ENCODE results near the gene DTHD1. TPM values are rescaled to one million over a fixed set of nuclear protein-coding genes. Genes with fewer than 3 reads are reported as not detected.

DTHD1 gene
- total RNA-seq, 1 donor from 2014 or later = not detected

- H2AFZ ChIP-seq (ENCODE audit: low read depth, low read length) = no peak overlapping the region
- no peak overlapping the region for H3K4me3 ChIP-seq (ENCODE audit: insufficient read depth, low read depth, low read length)
- Mint-ChIP-seq H3K27me3 (ENCODE audit: low read depth, unreplicated experiment) (no peaks in the 10 kb centered on the region), H3K9me3 (ENCODE audit: unreplicated experiment) (no peaks in the 10 kb centered on the region), H3K27ac (ENCODE audit: unreplicated experiment) (no peak overlapping the region), H3K4me3 (ENCODE audit: unreplicated experiment) (no peak overlapping the region), H3K4me1 (ENCODE audit: low read depth, unreplicated experiment) (no peaks in the 10 kb centered on the region), H3K36me3 (ENCODE audit: low read depth, unreplicated experiment) (no peaks in the 10 kb centered on the region)
- H3K36me3 ChIP-seq (ENCODE audit: insufficient read depth, low read length) = no peaks in the 10 kb centered on the region
- no peaks in the 10 kb centered on the region for H3K27me3 ChIP-seq (ENCODE audit: insufficient read depth, low read length)
- H3K9ac ChIP-seq (ENCODE audit: low read length) = no peak overlapping the region
- no peaks in the 10 kb centered on the region for H4K20me1 ChIP-seq (ENCODE audit: insufficient read depth, low read length)
- H3K4me2 ChIP-seq (ENCODE audit: low read length) = no peak overlapping the region
- no peak overlapping the region for H3K27ac ChIP-seq (ENCODE audit: low read depth, low read length)
- no peak for DNase-seq (ENCODE audit: low read depth)
- no peaks in the 10 kb centered on the region for H3K4me1 ChIP-seq (ENCODE audit: insufficient read depth, low read length)
- no peaks in the 10 kb centered on the region for H3K9me3 ChIP-seq (ENCODE audit: insufficient read depth, low read depth, low read length)
- TF ChIP-seq EZH2 (IDR thresholded peaks at IDR 0.05; ENCODE audit: insufficient read depth, low read length) = no peak
- no peak for TF ChIP-seq CTCF (IDR thresholded peaks at IDR 0.05; ENCODE audit: insufficient read depth, low read depth, low read length)
- FAIRE-seq = no peak
- no peaks in the 10 kb centered on the region for H3K79me2 ChIP-seq (ENCODE audit: insufficient read depth, low read length)
Measured at GRCh38 chr4:36313301-36313700, 31.9 kb downstream of the DTHD1 start.

DNA sequence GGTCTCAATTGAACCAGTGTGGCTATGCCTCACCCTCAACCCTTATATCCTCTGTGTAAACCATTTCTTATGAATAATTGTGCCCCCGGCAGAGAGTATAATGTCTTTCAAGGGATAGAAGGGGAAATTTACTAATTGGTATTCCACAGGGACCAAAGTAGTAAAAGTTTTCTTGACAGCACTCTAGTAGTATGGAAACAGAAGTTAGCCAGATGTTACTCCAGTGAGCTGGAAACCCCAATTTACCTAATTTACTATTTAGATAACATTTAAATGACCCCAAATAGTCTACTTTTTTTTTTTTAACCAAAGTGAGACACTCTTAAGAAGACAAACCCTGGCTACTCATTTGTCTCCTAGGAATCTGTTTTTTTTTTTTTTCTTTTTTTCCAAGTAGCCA lies 32.3 kb downstream of the DTHD1 start:
- FAIRE-seq (no peak), DNase-seq (ENCODE audit: low read depth) (no peak)
- Histone ChIP-seq H3K79me2 (ENCODE audit: insufficient read depth, low read length) (no peaks in the 10 kb centered on the region), H3K4me1 (ENCODE audit: insufficient read depth, low read length) (no peaks in the 10 kb centered on the region), H3K9me3 (ENCODE audit: insufficient read depth, low read depth, low read length) (no peaks in the 10 kb centered on the region), H3K9ac (ENCODE audit: low read length) (no peak overlapping the region), H2AFZ (ENCODE audit: low read depth, low read length) (no peak overlapping the region), H3K27me3 (ENCODE audit: insufficient read depth, low read length) (no peaks in the 10 kb centered on the region), H4K20me1 (ENCODE audit: insufficient read depth, low read length) (no peaks in the 10 kb centered on the region), H3K27ac (ENCODE audit: low read depth, low read length) (no peak overlapping the region), H3K36me3 (ENCODE audit: insufficient read depth, low read length) (no peaks in the 10 kb centered on the region), H3K4me2 (ENCODE audit: low read length) (no peak overlapping the region), H3K4me3 (ENCODE audit: insufficient read depth, low read depth, low read length) (no peak overlapping the region)
- no peak overlapping the region for H3K27ac Mint-ChIP-seq (ENCODE audit: unreplicated experiment)
- H3K4me1 Mint-ChIP-seq (ENCODE audit: low read depth, unreplicated experiment) = no peaks in the 10 kb centered on the region
- H3K4me3 Mint-ChIP-seq (ENCODE audit: unreplicated experiment) = no peak overlapping the region
- no peaks in the 10 kb centered on the region for H3K36me3 Mint-ChIP-seq (ENCODE audit: low read depth, unreplicated experiment)
- no peaks in the 10 kb centered on the region for H3K9me3 Mint-ChIP-seq (ENCODE audit: unreplicated experiment)
- TF ChIP-seq CTCF (IDR thresholded peaks at IDR 0.05; ENCODE audit: insufficient read depth, low read depth, low read length) = no peak
- TF ChIP-seq EZH2 (IDR thresholded peaks at IDR 0.05; ENCODE audit: insufficient read depth, low read length) = no peak
- H3K27me3 Mint-ChIP-seq (ENCODE audit: low read depth, unreplicated experiment) = no peaks in the 10 kb centered on the region

DNA sequence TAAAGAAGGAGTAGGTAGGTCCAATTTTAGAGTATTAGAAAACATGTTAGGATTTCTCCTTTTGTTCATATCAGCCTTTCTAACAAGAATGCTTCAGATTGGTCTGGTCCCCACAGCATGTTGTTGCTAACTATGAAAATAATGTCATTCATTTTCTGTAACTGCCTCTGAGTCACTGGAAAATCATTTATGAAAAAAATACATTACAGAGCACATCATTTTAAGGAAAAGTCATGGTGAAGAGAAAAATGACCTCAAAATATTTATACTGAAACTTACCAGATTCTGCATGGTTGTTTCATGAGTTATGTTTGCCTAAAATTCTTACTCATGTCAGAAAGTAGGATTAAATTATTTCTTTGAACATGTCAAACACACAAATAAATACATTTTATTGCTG lies 35.2 kb downstream of the DTHD1 start:
- H4K20me1 ChIP-seq (ENCODE audit: insufficient read depth, low read length) = no peaks in the 10 kb centered on the region
- H3K79me2 ChIP-seq (ENCODE audit: insufficient read depth, low read length) = no peaks in the 10 kb centered on the region
- no peaks in the 10 kb centered on the region for H3K9me3 ChIP-seq (ENCODE audit: insufficient read depth, low read depth, low read length)
- H3K4me1 Mint-ChIP-seq (ENCODE audit: low read depth, unreplicated experiment) = no peaks in the 10 kb centered on the region
- FAIRE-seq (no peak), DNase-seq (ENCODE audit: low read depth) (peak; percentile 67)
- H3K27ac Mint-ChIP-seq (ENCODE audit: unreplicated experiment) = no peak overlapping the region
- H3K4me2 ChIP-seq (ENCODE audit: low read length) = no peak overlapping the region
- H3K27me3 Mint-ChIP-seq (ENCODE audit: low read depth, unreplicated experiment) = no peaks in the 10 kb centered on the region
- H3K4me1 ChIP-seq (ENCODE audit: insufficient read depth, low read length) = no peaks in the 10 kb centered on the region
- no peaks in the 10 kb centered on the region for H3K9me3 Mint-ChIP-seq (ENCODE audit: unreplicated experiment)
- no peak overlapping the region for H3K4me3 ChIP-seq (ENCODE audit: insufficient read depth, low read depth, low read length)
- H3K27me3 ChIP-seq (ENCODE audit: insufficient read depth, low read length) = no peaks in the 10 kb centered on the region
- no peak overlapping the region for H2AFZ ChIP-seq (ENCODE audit: low read depth, low read length)
- TF ChIP-seq EZH2 (IDR thresholded peaks at IDR 0.05; ENCODE audit: insufficient read depth, low read length) = no peak
- TF ChIP-seq CTCF (IDR thresholded peaks at IDR 0.05; ENCODE audit: insufficient read depth, low read depth, low read length) = no peak
- no peak overlapping the region for H3K9ac ChIP-seq (ENCODE audit: low read length)
- H3K36me3 Mint-ChIP-seq (ENCODE audit: low read depth, unreplicated experiment) = no peaks in the 10 kb centered on the region
- no peaks in the 10 kb centered on the region for H3K36me3 ChIP-seq (ENCODE audit: insufficient read depth, low read length)
- no peak overlapping the region for H3K4me3 Mint-ChIP-seq (ENCODE audit: unreplicated experiment)
- peak overlapping the region; percentile 32 for H3K27ac ChIP-seq (ENCODE audit: low read depth, low read length)

All from astrocyte (in vitro differentiated cells and primary cell).